ENCODE data around the gene LRRC34. TPM values are rescaled to one million over a fixed set of nuclear protein-coding genes. Genes with fewer than 3 reads are reported as not detected.

The LRRC34 gene
- total and polyA plus RNA-seq, 9 of the 15 experiments (the other 6 are each of a cell fraction or from before 2014, with no cell fraction given): 0.17 to 0.30 TPM; not detected in 7

GRCh38 chr3:169750665-169751064 is 62.0 kb downstream of the LRRC34 start:
- no peak for ATAC-seq
- no peak for FAIRE-seq
- DNase-seq (ENCODE audit: extremely low read depth in 1 of 4, low spot score in 3 of 4): no peak
- Histone ChIP-seq H3K79me2 (ENCODE audit: control insufficient read depth, insufficient read depth, low read length) (no peaks in the 10 kb centered on the region), H3K4me3 (no peak overlapping the region), H3K36me3 (ENCODE audit: control insufficient read depth, insufficient read depth, low read length) (no peaks in the 10 kb centered on the region), H3K9me3 (replicated peaks; ENCODE audit: control insufficient read depth, insufficient read depth, low read depth, low read length) (no peaks in the 10 kb centered on the region), H3K4me2 (ENCODE audit: insufficient read depth, low read length) (no peak overlapping the region), H3K9ac (ENCODE audit: insufficient read depth in 1 of 2, low read depth in 2 of 2, low read length in 2 of 2) (no peak overlapping the region), H2AFZ (ENCODE audit: low read depth, low read length) (no peak overlapping the region), H4K20me1 (replicated peaks; ENCODE audit: control insufficient read depth, insufficient read depth, low read length) (no peaks in the 10 kb centered on the region), H3K9me1 (ENCODE audit: control insufficient read depth, insufficient read depth, low read length) (no peaks in the 10 kb centered on the region), H3K27me3 (ENCODE audit: control insufficient read depth in 2 of 2, insufficient read depth in 2 of 2, low read length in 2 of 2) (peaks cover 3 to 8% of the 10 kb centered on the region in 2 experiments; a peak in 3 of 5 replicates), H3K4me1 (replicated peaks in 1 of 2; ENCODE audit: control insufficient read depth in 2 of 2, insufficient read depth in 2 of 2, low read length in 2 of 2) (peaks cover 0 to 12% of the 10 kb centered on the region in 2 experiments; a peak in 1 of 5 replicates), H3K27ac (ENCODE audit: extremely low read depth, low read depth, low read length) (no peak overlapping the region)
- no TSS peak for BruUV-seq (replicated peaks)
- ChIA-PET CTCF (ENCODE audit: low intra/inter-chr PET ratio) (no interaction called here), POLR2A (no interaction called here)
- TF ChIP-seq ZNF398 (CRISPR knock-in tag; IDR thresholded peaks at IDR 0.05): no peak
- intact Hi-C loops (cut with micrococcal nuclease) (no loop called here), in situ Hi-C loops (cut with MboI) (no loop called here)
- WGBS (ENCODE audit: insufficient coverage, low coverage, missing lambda C conversion rate): 5% methylated on average over 2 of the region's 2 CpGs

- Histone ChIP-seq H3K27me3 (ENCODE audit: control insufficient read depth in 2 of 2, insufficient read depth in 2 of 2, low read length in 2 of 2) (peaks cover 3 to 8% of the 10 kb centered on the region in 2 experiments; a peak in 3 of 5 replicates), H3K27ac (ENCODE audit: extremely low read depth, low read depth, low read length) (no peak overlapping the region), H3K4me2 (ENCODE audit: insufficient read depth, low read length) (no peak overlapping the region), H3K9me3 (replicated peaks; ENCODE audit: control insufficient read depth, insufficient read depth, low read depth, low read length) (no peaks in the 10 kb centered on the region), H3K36me3 (ENCODE audit: control insufficient read depth, insufficient read depth, low read length) (no peaks in the 10 kb centered on the region), H3K79me2 (ENCODE audit: control insufficient read depth, insufficient read depth, low read length) (no peaks in the 10 kb centered on the region), H2AFZ (ENCODE audit: low read depth, low read length) (no peak overlapping the region), H3K4me3 (no peak overlapping the region), H3K9me1 (ENCODE audit: control insufficient read depth, insufficient read depth, low read length) (no peaks in the 10 kb centered on the region), H3K9ac (ENCODE audit: insufficient read depth in 1 of 2, low read depth in 2 of 2, low read length in 2 of 2) (no peak overlapping the region), H3K4me1 (replicated peaks in 1 of 2; ENCODE audit: control insufficient read depth in 2 of 2, insufficient read depth in 2 of 2, low read length in 2 of 2) (peaks cover 3 to 12% of the 10 kb centered on the region in 2 experiments; a peak in 2 of 5 replicates), H4K20me1 (replicated peaks; ENCODE audit: control insufficient read depth, insufficient read depth, low read length) (no peaks in the 10 kb centered on the region)
- ATAC-seq (no peak), FAIRE-seq (no peak), DNase-seq (ENCODE audit: extremely low read depth in 1 of 4, low spot score in 3 of 4) (no peak)
- ChIA-PET POLR2A (no interaction called here), CTCF (ENCODE audit: low intra/inter-chr PET ratio) (no interaction called here)
- 6% methylated on average over 3 of the region's 3 CpGs for WGBS (ENCODE audit: insufficient coverage, low coverage, missing lambda C conversion rate)
- in situ Hi-C loops (cut with MboI): loop anchor here (10.0 kb wide), 1 partner anchor 604 kb away; no protein-coding TSS in a partner anchor
- intact Hi-C loops (cut with micrococcal nuclease): loop anchor here (10.0 kb wide), 3 partner anchors 534 to 1534 kb away; no protein-coding TSS in a partner anchor
- no TSS peak for BruUV-seq (replicated peaks)
- TF ChIP-seq ZBTB1 (CRISPR knock-in tag; IDR thresholded peaks at IDR 0.05; ENCODE audit: borderline replicate concordance, low read depth) (no peak), ARID2 (IDR thresholded peaks at IDR 0.05) (no peak), FOSL1 (tag; conservative IDR thresholded peaks at IDR 0.05) (peak; percentile 29; the same call in 1 of the 2 replicates), MLX (CRISPR knock-in tag; conservative IDR thresholded peaks at IDR 0.05) (no peak), JUND (IDR thresholded peaks at IDR 0.05; ENCODE audit: borderline replicate concordance, low read depth, low read length) (no peak), JUND (tag; IDR thresholded peaks at IDR 0.05; ENCODE audit: borderline replicate concordance, low read depth, low read length) (peak; percentile 21; the same call in 1 of the 3 replicates), ZNF24 (IDR thresholded peaks at IDR 0.05) (no peak), CBX2 (IDR thresholded peaks at IDR 0.05; ENCODE audit: insufficient read depth, low read length, poor library complexity, severe bottlenecking) (no peak), ZNF239 (CRISPR knock-in tag; IDR thresholded peaks at IDR 0.05) (no peak), TEAD4 (IDR thresholded peaks at IDR 0.05; ENCODE audit: low read length) (no peak), TEAD4 (CRISPR knock-in tag; IDR thresholded peaks at IDR 0.05; ENCODE audit: borderline replicate concordance) (no peak), BRF1 (IDR thresholded peaks at IDR 0.05; ENCODE audit: borderline replicate concordance, extremely low read depth, insufficient read length) (no peak), ZEB2 (IDR thresholded peaks at IDR 0.05) (no peak), GABPB1 (CRISPR knock-in tag; IDR thresholded peaks at IDR 0.05) (no peak)
These were observed 64.0 kb downstream of the LRRC34 start for GRCh38 chr3:169748670-169749069.
